ENCODE results near the gene ANTKMT. TPM values are rescaled to one million over a fixed set of nuclear protein-coding genes. Genes with fewer than 3 reads are reported as not detected.

The ANTKMT gene
- total RNA-seq, 1 donor from 2014 or later, result 35.0 TPM

GRCh38 chr16:719815-720446 lies 1.0 kb upstream of the ANTKMT start:
- peaks cover 2% of the 10 kb centered on the region for H3K36me3 ChIP-seq (ENCODE audit: control insufficient read depth, insufficient read depth, low read length)
- H3K4me3 ChIP-seq (ENCODE audit: low read depth, low read length), result peak overlapping the region; percentile 87
- no peaks in the 10 kb centered on the region for H3K27me3 ChIP-seq (ENCODE audit: control insufficient read depth, insufficient read depth, low read length)
- peak; percentile 57 for TF ChIP-seq CTCF (IDR thresholded peaks at IDR 0.05; ENCODE audit: insufficient read depth, low read length, severe bottlenecking)
- FAIRE-seq (no peak), DNase-seq (ENCODE audit: low read depth) (peak; percentile 41)

GRCh38 chr16:720447-720989 lies 428 bp upstream of the ANTKMT start:
- DNase-seq (ENCODE audit: low read depth), result no peak
- Histone ChIP-seq H3K36me3 (ENCODE audit: control insufficient read depth, insufficient read depth, low read length) (peaks cover 2% of the 10 kb centered on the region), H3K27me3 (ENCODE audit: control insufficient read depth, insufficient read depth, low read length) (no peaks in the 10 kb centered on the region), H3K4me3 (ENCODE audit: low read depth, low read length) (peak overlapping the region; percentile 87)
- TF ChIP-seq CTCF (IDR thresholded peaks at IDR 0.05; ENCODE audit: insufficient read depth, low read length, severe bottlenecking), result peak; percentile 21
- no peak for FAIRE-seq

- no peak for TF ChIP-seq CTCF (IDR thresholded peaks at IDR 0.05; ENCODE audit: insufficient read depth, low read length, severe bottlenecking)
- FAIRE-seq, result no peak
- no peak for DNase-seq (ENCODE audit: low read depth)
- H3K36me3 ChIP-seq (ENCODE audit: control insufficient read depth, insufficient read depth, low read length), result peaks cover 2% of the 10 kb centered on the region
- peak overlapping the region; percentile 87 for H3K4me3 ChIP-seq (ENCODE audit: low read depth, low read length)
- H3K27me3 ChIP-seq (ENCODE audit: control insufficient read depth, insufficient read depth, low read length), result no peaks in the 10 kb centered on the region
Measured at GRCh38 chr16:721765-722540, 1.0 kb downstream of the ANTKMT start.

GRCh38 chr16:722835-723633 lies 2.1 kb downstream of the ANTKMT start:
- H3K4me3 ChIP-seq (ENCODE audit: low read depth, low read length), result no peak overlapping the region
- DNase-seq (ENCODE audit: low read depth) (no peak), FAIRE-seq (no peak)
- no peak for TF ChIP-seq CTCF (IDR thresholded peaks at IDR 0.05; ENCODE audit: insufficient read depth, low read length, severe bottlenecking)
- peaks cover 2% of the 10 kb centered on the region for H3K36me3 ChIP-seq (ENCODE audit: control insufficient read depth, insufficient read depth, low read length)
- no peaks in the 10 kb centered on the region for H3K27me3 ChIP-seq (ENCODE audit: control insufficient read depth, insufficient read depth, low read length)

- no peaks in the 10 kb centered on the region for H3K27me3 ChIP-seq (ENCODE audit: control insufficient read depth, insufficient read depth, low read length)
- no peak for TF ChIP-seq CTCF (IDR thresholded peaks at IDR 0.05; ENCODE audit: insufficient read depth, low read length, severe bottlenecking)
- DNase-seq (ENCODE audit: low read depth), result no peak
- peaks cover 2% of the 10 kb centered on the region for H3K36me3 ChIP-seq (ENCODE audit: control insufficient read depth, insufficient read depth, low read length)
- H3K4me3 ChIP-seq (ENCODE audit: low read depth, low read length), result no peak overlapping the region
- FAIRE-seq, result no peak
Measured at GRCh38 chr16:723695-724094, 2.7 kb downstream of the ANTKMT start.
